ENCODE measurements around the gene NAT8.
"Not testable (repeated sequence)": the region's sequence is repeated elsewhere in the genome, so short reads cannot be mapped to it uniquely, and the experiment has no call there.

NAT8 gene

GRCh38 chr2:73630662-73631266 is 11.5 kb downstream of the NAT8 start:
- FAIRE-seq = peak; percentile 73

- FAIRE-seq = not testable (repeated sequence)
Measured at GRCh38 chr2:73628493-73628892, 13.7 kb downstream of the NAT8 start.

- not testable (repeated sequence) for FAIRE-seq
Measured at GRCh38 chr2:73626237-73626636, 16.0 kb downstream of the NAT8 start.

GRCh38 chr2:73624625-73625024 is 17.6 kb downstream of the NAT8 start:
- not testable (repeated sequence) for FAIRE-seq

GRCh38 chr2:73624036-73624435 is 18.2 kb downstream of the NAT8 start:
- not testable (repeated sequence) for FAIRE-seq

- not testable (repeated sequence) for FAIRE-seq
Measured at GRCh38 chr2:73619925-73620324, 22.3 kb downstream of the NAT8 start.

GRCh38 chr2:73614997-73615396 is 27.2 kb downstream of the NAT8 start:
- no peak for FAIRE-seq

- FAIRE-seq = no peak
Measured at GRCh38 chr2:73614105-73614504, 28.1 kb downstream of the NAT8 start.

- no peak for FAIRE-seq
Measured at GRCh38 chr2:73611867-73612266, 30.4 kb downstream of the NAT8 start.

GRCh38 chr2:73611193-73611592 is 31.0 kb downstream of the NAT8 start:
- FAIRE-seq = no peak

- FAIRE-seq = no peak
Measured at GRCh38 chr2:73610111-73610510, 32.1 kb downstream of the NAT8 start.

- not testable (repeated sequence) for FAIRE-seq
Measured at GRCh38 chr2:73604589-73604988, 37.6 kb downstream of the NAT8 start.

- FAIRE-seq = not testable (repeated sequence)
Measured at GRCh38 chr2:73603099-73603588, 39.1 kb downstream of the NAT8 start.

GRCh38 chr2:73601780-73602179 is 40.4 kb downstream of the NAT8 start:
- FAIRE-seq = no peak

- FAIRE-seq = no peak
Measured at GRCh38 chr2:73594251-73594650, 48.0 kb downstream of the NAT8 start.

GRCh38 chr2:73593680-73594079 is 48.5 kb downstream of the NAT8 start:
- FAIRE-seq = no peak
